Sigmoid colon (tissue), 4 donors: Measurements from ENCODE around the gene CTNND2.

ENCODE experiments used
- CTCF ChIP-seq, 4 experiments: fragments of 450-650 bp in 3 of 4; fragments of 200-600 bp in 1 of 4; IDR thresholded peaks; one replicate each; pipeline ENCODE4 v1.5.1; 2016 to 2019; ENCODE audit warnings: antibody characterized with exemption in 4 of 4, mild to moderate bottlenecking in 3 of 4, moderate library complexity in 2 of 4
- POLR2A ChIP-seq, 2 donors: fragments of 450-650 bp; IDR thresholded peaks; one replicate each; pipeline ENCODE4 v1.6.1; 2016; ENCODE audit warnings: antibody characterized with exemption in 2 of 2, mild to moderate bottlenecking in 2 of 2, moderate library complexity in 2 of 2
- POLR2AphosphoS5 ChIP-seq, 4 donors: sonication (generic); formaldehyde crosslinking; IDR thresholded peaks; one replicate each; pipeline ENCODE4 v1.6.1; 2017; ENCODE audit warnings: antibody characterized with exemption in 4 of 4

DNA sequence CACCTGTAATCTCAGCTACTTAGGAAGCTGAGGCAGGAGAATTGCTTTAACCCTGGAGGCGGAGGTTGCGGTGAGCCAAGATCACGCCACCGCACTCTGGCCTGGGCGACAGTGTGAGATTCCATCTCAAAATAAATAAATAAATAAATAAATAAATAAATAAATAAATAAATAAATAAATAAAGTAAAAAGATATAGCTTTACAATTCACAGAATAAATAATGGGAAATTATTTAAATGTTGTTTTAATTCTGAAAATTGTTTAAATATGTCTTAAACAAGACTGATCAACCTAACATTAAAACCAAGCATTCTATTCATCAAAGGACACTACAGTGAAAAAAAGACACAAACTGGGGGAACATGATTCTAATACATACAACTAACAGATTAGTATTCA, 357.1 kb downstream of the CTNND2 start:
- TF ChIP-seq POLR2AphosphoS5 (IDR thresholded peaks at IDR 0.05) (no peak), POLR2A (IDR thresholded peaks at IDR 0.05) (no peak), CTCF (IDR thresholded peaks at IDR 0.05) (no peak)
